HL-60 (cell line): ENCODE results near the gene SLC51B.

ENCODE experiments used
- POLR2AphosphoS5 ChIP-seq: IDR thresholded peaks from 2 replicates; pipeline ENCODE4 v1.6.1; 2012; ENCODE audit warnings: low read depth
- TF ChIP-seq, protein P1 (sequence below): IDR thresholded peaks from one replicate; pipeline ENCODE4 v1.5.1; 2011; ENCODE audit warnings: low read length, control low read depth, inconsistent platforms; ENCODE audit not compliant: insufficient read depth

DNA sequence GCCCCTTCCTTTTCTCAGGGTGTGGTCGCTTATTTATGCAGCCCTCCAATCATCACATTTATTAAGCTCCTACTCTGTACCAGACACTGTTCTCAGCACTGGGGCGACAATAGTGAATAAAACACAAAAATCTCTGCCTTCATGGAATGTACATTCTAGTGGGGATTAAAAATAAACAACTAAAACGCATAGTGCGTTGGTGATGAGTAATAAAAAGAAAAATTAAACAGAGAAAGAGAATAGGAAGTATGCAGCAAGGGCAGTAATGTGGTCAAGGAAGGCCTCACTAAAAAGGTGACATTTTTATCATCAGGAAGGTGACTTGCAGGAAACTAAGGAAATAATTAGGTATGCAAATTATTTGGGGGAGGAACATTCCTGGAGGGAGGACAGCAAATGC lies 5.1 kb downstream of the SLC51B start:
- TF ChIP-seq, protein P1, sequence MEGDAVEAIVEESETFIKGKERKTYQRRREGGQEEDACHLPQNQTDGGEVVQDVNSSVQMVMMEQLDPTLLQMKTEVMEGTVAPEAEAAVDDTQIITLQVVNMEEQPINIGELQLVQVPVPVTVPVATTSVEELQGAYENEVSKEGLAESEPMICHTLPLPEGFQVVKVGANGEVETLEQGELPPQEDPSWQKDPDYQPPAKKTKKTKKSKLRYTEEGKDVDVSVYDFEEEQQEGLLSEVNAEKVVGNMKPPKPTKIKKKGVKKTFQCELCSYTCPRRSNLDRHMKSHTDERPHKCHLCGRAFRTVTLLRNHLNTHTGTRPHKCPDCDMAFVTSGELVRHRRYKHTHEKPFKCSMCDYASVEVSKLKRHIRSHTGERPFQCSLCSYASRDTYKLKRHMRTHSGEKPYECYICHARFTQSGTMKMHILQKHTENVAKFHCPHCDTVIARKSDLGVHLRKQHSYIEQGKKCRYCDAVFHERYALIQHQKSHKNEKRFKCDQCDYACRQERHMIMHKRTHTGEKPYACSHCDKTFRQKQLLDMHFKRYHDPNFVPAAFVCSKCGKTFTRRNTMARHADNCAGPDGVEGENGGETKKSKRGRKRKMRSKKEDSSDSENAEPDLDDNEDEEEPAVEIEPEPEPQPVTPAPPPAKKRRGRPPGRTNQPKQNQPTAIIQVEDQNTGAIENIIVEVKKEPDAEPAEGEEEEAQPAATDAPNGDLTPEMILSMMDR: no peak
- TF ChIP-seq POLR2AphosphoS5: no peak
